H1 (cell line): ENCODE data around the gene NELL1. TPM values are rescaled to one million over a fixed set of nuclear protein-coding genes. Genes with fewer than 3 reads are reported as not detected.

Source experiments
- CTCF ChIA-PET: fragments of 300-600 bp; sonication (Branson Sonifier 250); formaldehyde crosslinking; loops from one replicate; lab custom pipeline; 2021; ENCODE audit not compliant: partially characterized antibody; lab: Charles Lee
- POLR2A ChIA-PET: fragments of 300-600 bp; sonication (Branson Sonifier 250); formaldehyde crosslinking; loops from one replicate; lab custom pipeline; 2021; ENCODE audit warnings: inconsistent platforms; ENCODE audit not compliant: partially characterized antibody; lab: Charles Lee
- DNase-seq, 2 experiments: peaks; one replicate each; pipeline versions ENCODE4 v3.0.0 to v3.0.0-alpha.2; 2010 to 2022; ENCODE audit warnings: low spot score in 2 of 2, low read depth in 1 of 2, mixed read lengths in 1 of 2
- FAIRE-seq: peaks from 2 replicates; lab custom pipeline; 2011; peaks lifted over from hg19 to GRCh38; lab: Jason Lieb, UNC
- H2AFZ ChIP-seq: 2 replicates; pipeline ENCODE4 v1.8.1; 2012; ENCODE audit warnings: low read length, inconsistent platforms
- H2AK5ac ChIP-seq: 2 replicates; pipeline ENCODE4 v1.6.1; 2013; ENCODE audit warnings: low read depth, low read length
- H2BK120ac ChIP-seq: replicated peaks from 2 replicates; pipeline ENCODE3; 2013; ENCODE audit warnings: low read depth, low read length, inconsistent platforms
- H2BK12ac ChIP-seq: 2 replicates; pipeline ENCODE4 v1.6.1; 2013; ENCODE audit warnings: low read depth, low read length
- H2BK15ac ChIP-seq: 2 replicates; pipeline ENCODE4 v1.6.1; 2013; ENCODE audit warnings: low read length
- H2BK20ac ChIP-seq: 2 replicates; pipeline ENCODE4 v1.6.1; 2013; ENCODE audit warnings: low read length
- H2BK5ac ChIP-seq: 2 replicates; pipeline ENCODE4 v1.6.1; 2013; ENCODE audit warnings: low read depth, low read length
- H3K14ac ChIP-seq: 2 replicates; pipeline ENCODE4 v1.6.1; 2013; ENCODE audit warnings: inconsistent platforms; ENCODE audit not compliant: insufficient read length
- H3K18ac ChIP-seq: 2 replicates; pipeline ENCODE4 v1.6.1; 2013; ENCODE audit warnings: low read length; ENCODE audit errors: extremely low read depth
- H3K23ac ChIP-seq: 2 replicates; pipeline ENCODE4 v1.6.1; 2013; ENCODE audit warnings: inconsistent platforms; ENCODE audit not compliant: insufficient read length
- H3K23me2 ChIP-seq: 2 replicates; pipeline ENCODE4 v1.6.1; 2013; ENCODE audit warnings: low read depth, low read length
- H3K27ac ChIP-seq: 2 replicates; pipeline ENCODE4 v1.6.1; 2011; ENCODE audit warnings: low read depth, low read length, inconsistent platforms
- H3K27me3 ChIP-seq, 4 experiments: replicated peaks in 1 of 4; 1 replicate in 1 of 4; 2 replicates in 3 of 4; pipeline versions ENCODE4 v1.6.1 to v1.8.1; 2011 to 2013; ENCODE audit warnings: low read length in 3 of 4, mild to moderate bottlenecking in 3 of 4, inconsistent platforms in 2 of 4, mixed read lengths in 2 of 4, moderate library complexity in 1 of 4; ENCODE audit not compliant: control insufficient read depth in 3 of 4, insufficient read depth in 3 of 4; ENCODE audit errors: extremely low read depth in 1 of 4
- H3K36me3 ChIP-seq, 4 experiments: 2 replicates each; pipeline versions ENCODE4 v1.6.1 to v1.8.1; 2011 to 2013; ENCODE audit warnings: mild to moderate bottlenecking in 4 of 4, low read length in 3 of 4, moderate library complexity in 2 of 4, control low read depth in 1 of 4, inconsistent platforms in 1 of 4; ENCODE audit not compliant: insufficient read depth in 4 of 4, control insufficient read depth in 2 of 4
- H3K4ac ChIP-seq: replicated peaks from 2 replicates; pipeline ENCODE3; 2013; ENCODE audit warnings: low read length, low read depth, mixed read lengths, inconsistent platforms; ENCODE audit not compliant: insufficient read length
- H3K4me1 ChIP-seq, 4 experiments: replicated peaks in 1 of 4; 1 replicate in 1 of 4; 2 replicates in 3 of 4; pipeline versions ENCODE4 v1.6.1 to v1.8.1; 2011 to 2013; ENCODE audit warnings: low read length in 3 of 4, inconsistent platforms in 2 of 4, mixed read lengths in 1 of 4; ENCODE audit not compliant: insufficient read depth in 4 of 4, control insufficient read depth in 3 of 4
- H3K4me2 ChIP-seq, 2 experiments: 2 replicates each; pipeline versions ENCODE4 v1.6.1 to v1.8.1; 2011 to 2013; ENCODE audit warnings: low read depth in 2 of 2, low read length in 2 of 2, control low read depth in 1 of 2, inconsistent platforms in 1 of 2, mild to moderate bottlenecking in 1 of 2; ENCODE audit not compliant: insufficient read depth in 1 of 2
- H3K4me3 ChIP-seq, 4 experiments: fragments of 200-600, 300-600 bp in 1 of 4; sonication (generic), shearing (Covaris generic), sonication (Bioruptor Twin) in 1 of 4; 2 replicates each; pipeline versions ENCODE4 v1.5.1 to v1.8.1; 2011 to 2016; ENCODE audit warnings: low read length in 4 of 4, low read depth in 3 of 4, control low read depth in 2 of 4, inconsistent platforms in 2 of 4, mild to moderate bottlenecking in 2 of 4, mixed read lengths in 1 of 4, moderate library complexity in 1 of 4; ENCODE audit not compliant: insufficient read depth in 2 of 4; ENCODE audit errors: extremely low read depth in 1 of 4
- H3K56ac ChIP-seq: replicated peaks from 2 replicates; pipeline ENCODE3; 2013; ENCODE audit warnings: low read depth, mild to moderate bottlenecking, mixed read lengths, low read length, inconsistent platforms; ENCODE audit not compliant: insufficient read length
- H3K79me1 ChIP-seq: 2 replicates; pipeline ENCODE4 v1.6.1; 2013; ENCODE audit warnings: low read depth, low read length, control low read depth
- H3K79me2 ChIP-seq, 2 experiments: 2 replicates each; pipeline versions ENCODE4 v1.6.1 to v1.8.1; 2012 to 2013; ENCODE audit warnings: low read length in 2 of 2, mild to moderate bottlenecking in 2 of 2, inconsistent platforms in 1 of 2; ENCODE audit not compliant: insufficient read depth in 2 of 2, control insufficient read depth in 1 of 2
- H3K9ac ChIP-seq, 4 experiments: replicated peaks in 1 of 4; 1 replicate in 1 of 4; 2 replicates in 3 of 4; pipeline versions ENCODE4 v1.6.1 to v1.8.1; 2011 to 2013; ENCODE audit warnings: low read depth in 3 of 4, low read length in 3 of 4, control low read depth in 2 of 4, mild to moderate bottlenecking in 2 of 4, moderate library complexity in 2 of 4, inconsistent platforms in 1 of 4; ENCODE audit errors: extremely low read depth in 1 of 4
- H3K9me3 ChIP-seq, 2 experiments: 2 replicates each; pipeline versions ENCODE4 v1.6.1 to v1.8.1; 2012 to 2013; ENCODE audit warnings: mild to moderate bottlenecking in 2 of 2, moderate library complexity in 2 of 2, control low read depth in 1 of 2, inconsistent platforms in 1 of 2, low read depth in 1 of 2, low read length in 1 of 2, mixed read lengths in 1 of 2; ENCODE audit not compliant: insufficient read depth in 2 of 2
- H4K20me1 ChIP-seq, 2 experiments: replicated peaks in 1 of 2; 2 replicates each; pipeline versions ENCODE3 to v1.8.1; 2011 to 2013; ENCODE audit warnings: inconsistent platforms in 2 of 2, low read length in 2 of 2, mild to moderate bottlenecking in 1 of 2; ENCODE audit not compliant: insufficient read depth in 2 of 2, control insufficient read depth in 1 of 2
- H4K5ac ChIP-seq: 2 replicates; pipeline ENCODE4 v1.6.1; 2013; ENCODE audit warnings: low read length, low read depth, mixed read lengths, inconsistent platforms; ENCODE audit not compliant: insufficient read length
- H4K8ac ChIP-seq: 2 replicates; pipeline ENCODE4 v1.8.0; 2013; ENCODE audit warnings: mild to moderate bottlenecking, moderate library complexity, low read length, inconsistent platforms; ENCODE audit not compliant: insufficient read depth; ENCODE audit errors: extremely low read depth
- H4K91ac ChIP-seq: replicated peaks from 2 replicates; pipeline ENCODE3; 2013; ENCODE audit warnings: low read length, mixed read lengths, inconsistent platforms; ENCODE audit not compliant: insufficient read length
- ASH2L ChIP-seq: fragments of 200-600, 300-600 bp; sonication (generic); IDR thresholded peaks from one replicate; pipeline ENCODE4 v1.7.1; 2017; ENCODE audit warnings: low read length
- CHD2 ChIP-seq: IDR thresholded peaks from 2 replicates; pipeline ENCODE4 v1.6.1; 2012; ENCODE audit warnings: low read length, improper control_type of control experiment
- E2F6 ChIP-seq: IDR thresholded peaks from 2 replicates; pipeline ENCODE4 v1.6.1; 2012; ENCODE audit warnings: inconsistent platforms
- HDAC6 ChIP-seq: IDR thresholded peaks from one replicate; pipeline ENCODE4 v1.7.1; 2012; ENCODE audit warnings: low read depth, mild to moderate bottlenecking, inconsistent platforms, low read length, moderate library complexity
- RNF2 ChIP-seq: fragments of 200-900, 300-1000 bp; sonication (generic); IDR thresholded peaks from 2 replicates; pipeline ENCODE4 v1.7.1; 2016; ENCODE audit warnings: borderline replicate concordance, low read depth, mild to moderate bottlenecking, antibody characterized with exemption, low read length; ENCODE audit not compliant: poor library complexity, severe bottlenecking; ENCODE audit errors: missing control alignments
- SAP30 ChIP-seq: fragments of 300-600 bp; sonication (generic); IDR thresholded peaks from 2 replicates; pipeline ENCODE4 v1.7.1; 2012; ENCODE audit warnings: low read length, moderate library complexity, mild to moderate bottlenecking, inconsistent platforms; ENCODE audit not compliant: insufficient read depth, insufficient replicate concordance
- SIN3A ChIP-seq, 2 experiments: IDR thresholded peaks in 1 of 2; conservative IDR thresholded peaks in 1 of 2; 2 replicates each; pipeline ENCODE4 v1.6.1; 2011 to 2012; ENCODE audit warnings: low read length in 2 of 2, improper control_type of control experiment in 1 of 2, low read depth in 1 of 2, mild to moderate bottlenecking in 1 of 2
- SP1 ChIP-seq: IDR thresholded peaks from 2 replicates; pipeline ENCODE4 v1.6.1; 2011; ENCODE audit warnings: low read depth, low read length
- TAF1 ChIP-seq: IDR thresholded peaks from 2 replicates; pipeline ENCODE4 v1.6.1; 2011; ENCODE audit warnings: mild to moderate bottlenecking, low read depth, low read length
- polyA plus RNA-seq, 7 experiments: library from polyadenylated mRNA; depleted of rRNA in 3 of 7; stranded (reverse) in 5 of 7; unstranded in 2 of 7; fragments of >200 nt in 5 of 7; fragments of 200-250 nt in 2 of 7; gene quantifications; 1 replicate in 5 of 7; 2 replicates in 1 of 7; 4 replicates in 1 of 7; pipeline versions ENCODE4 v1.2.1 to v1.2.3, GENCODE V29; 2011 to 2013; ENCODE audit warnings: missing spikeins in 2 of 7, mixed read lengths in 2 of 7
- total RNA-seq: library from RNA; stranded (reverse); fragmentation: NEBNext Ultra II Directional; extraction: Animal tissue kit (Norgen Biotek cat#: 25700); gene quantifications from 2 replicates; pipeline ENCODE4 v1.2.1, GENCODE V29; 2021

The NELL1 gene
- total and polyA plus RNA-seq, 2 of the 8 experiments (the other 6 are each of a cell fraction or from before 2014, with no cell fraction given): 0.21 TPM; not detected in 1

- H3K9ac ChIP-seq: no peak overlapping the region
- no peak overlapping the region for H2BK5ac ChIP-seq
- H2BK12ac ChIP-seq: no peak overlapping the region
- no peak overlapping the region for H2BK20ac ChIP-seq
- no peak overlapping the region for H3K23ac ChIP-seq
- H2BK120ac ChIP-seq: no peak overlapping the region
- peaks cover 0 to 12% (median 6%) of the 10 kb centered on the region in 4 experiments; a peak in 4 of 7 replicates for H3K4me1 ChIP-seq
- H4K8ac ChIP-seq: no peak overlapping the region
- no peak overlapping the region for H2AK5ac ChIP-seq
- no peaks in the 10 kb centered on the region for H3K79me1 ChIP-seq
- no peaks in the 10 kb centered on the region for H3K23me2 ChIP-seq
- H3K27me3 ChIP-seq: no peaks in the 10 kb centered on the region
- H3K18ac ChIP-seq: no peak overlapping the region
- no peaks in the 10 kb centered on the region for H3K79me2 ChIP-seq
- FAIRE-seq: no peak
- no peak overlapping the region for H3K14ac ChIP-seq
- H3K9me3 ChIP-seq: no peaks in the 10 kb centered on the region
- H3K27ac ChIP-seq: no peak overlapping the region
- TF ChIP-seq RNF2 (no peak), SP1 (no peak), TAF1 (no peak), ASH2L (no peak), CHD2 (no peak), E2F6 (no peak), HDAC6 (no peak), SIN3A (conservative IDR thresholded peaks at IDR 0.05 in 1 of 2, IDR thresholded peaks at IDR 0.05 in 1 of 2; ENCODE audit: low read depth in 1 of 2, low read length in 2 of 2) (no peak), SAP30 (no peak)
- no peak overlapping the region for H4K5ac ChIP-seq
- H3K4me3 ChIP-seq: no peak overlapping the region
- no peak overlapping the region for H3K4me2 ChIP-seq
- H4K91ac ChIP-seq: no peak overlapping the region
- ChIA-PET CTCF (interaction anchor here (1.0 kb wide), 1 partner anchor 13 kb away, joined by 3 read pairs; no protein-coding TSS in a partner anchor), POLR2A (no interaction called here)
- H2AFZ ChIP-seq: no peak overlapping the region
- H3K56ac ChIP-seq: no peak overlapping the region
- H2BK15ac ChIP-seq: no peak overlapping the region
- H4K20me1 ChIP-seq: no peaks in the 10 kb centered on the region
- no peak for DNase-seq
- no peaks in the 10 kb centered on the region for H3K36me3 ChIP-seq
- no peak overlapping the region for H3K4ac ChIP-seq
Observed at GRCh38 chr11:20910733-20911132, 241.3 kb downstream of the NELL1 start.
